Endothelial cell of umbilical vein (primary cell): ENCODE measurements around the gene COPZ2. TPM values are rescaled to one million over a fixed set of nuclear protein-coding genes. Genes with fewer than 3 reads are reported as not detected.

ENCODE experiments used
- BruUV-seq: library from RNA; stranded (reverse); fragments of 400-500 nt; replicated peaks from 2 replicates; lab custom pipeline; 2021; lab: Mats Ljungman, UMichigan
- CTCF ChIA-PET: fragments of 300-600, 350-600 bp; sonication (Branson Sonifier 250); formaldehyde crosslinking; loops from one replicate; lab custom pipeline; 2021; ENCODE audit warnings: antibody characterized with exemption, inconsistent platforms; lab: Charles Lee
- POLR2A ChIA-PET: fragments of 300-600, 350-600 bp; sonication (Branson Sonifier 250); formaldehyde crosslinking; loops from one replicate; lab custom pipeline; 2021; ENCODE audit warnings: antibody characterized with exemption, inconsistent platforms; lab: Charles Lee
- DNase-seq: peaks from one replicate; pipeline ENCODE4 v3.0.0-alpha.2; 2011; ENCODE audit warnings: low read depth, low spot score
- FAIRE-seq: peaks from 2 replicates; lab custom pipeline; 2011; peaks lifted over from hg19 to GRCh38; lab: Jason Lieb, UNC
- H2AFZ ChIP-seq: 2 replicates; pipeline ENCODE4 v1.6.0; 2012; ENCODE audit warnings: low read depth, low read length, control low read depth, inconsistent platforms
- H3K27ac ChIP-seq: 2 replicates; pipeline ENCODE4 v1.5.1; 2011; ENCODE audit warnings: low read depth, mild to moderate bottlenecking, control low read depth, low read length, moderate library complexity; ENCODE audit not compliant: insufficient read depth
- H3K27me3 ChIP-seq, 2 experiments: 2 replicates each; pipeline versions ENCODE4 v1.6.0 to v1.6.1; 2011; ENCODE audit warnings: low read length in 2 of 2, mixed read lengths in 1 of 2; ENCODE audit not compliant: control insufficient read depth in 2 of 2, insufficient read depth in 2 of 2
- H3K36me3 ChIP-seq, 2 experiments: 2 replicates in 1 of 2; 3 replicates in 1 of 2; pipeline ENCODE4 v1.5.1; 2011; ENCODE audit warnings: low read length in 2 of 2, mild to moderate bottlenecking in 1 of 2, moderate library complexity in 1 of 2; ENCODE audit not compliant: control insufficient read depth in 2 of 2, insufficient read depth in 2 of 2; ENCODE audit errors: extremely low read depth in 1 of 2
- H3K4me1 ChIP-seq: 3 replicates; pipeline ENCODE4 v1.5.1; 2011; ENCODE audit warnings: mild to moderate bottlenecking, low read length; ENCODE audit not compliant: control insufficient read depth, insufficient read depth; ENCODE audit errors: extremely low read depth
- H3K4me2 ChIP-seq: 2 replicates; pipeline ENCODE4 v1.6.1; 2011; ENCODE audit warnings: low read length, control low read depth, mixed read lengths; ENCODE audit not compliant: insufficient read depth
- H3K4me3 ChIP-seq, 3 experiments: fragments of 200-600 bp in 1 of 3; sonication (generic), shearing (Covaris generic) in 1 of 3; replicated peaks in 1 of 3; 2 replicates each; pipeline ENCODE4 v1.5.1; 2011 to 2016; ENCODE audit warnings: control low read depth in 3 of 3, low read length in 3 of 3, mild to moderate bottlenecking in 2 of 3, inconsistent platforms in 1 of 3, low read depth in 1 of 3, moderate library complexity in 1 of 3; ENCODE audit not compliant: insufficient read depth in 1 of 3
- H3K79me2 ChIP-seq: 2 replicates; pipeline ENCODE4 v1.6.0; 2012; ENCODE audit warnings: low read length, inconsistent platforms; ENCODE audit not compliant: control insufficient read depth, insufficient read depth
- H3K9ac ChIP-seq: replicated peaks from 2 replicates; pipeline ENCODE3; 2011; ENCODE audit warnings: low read length, control low read depth; ENCODE audit not compliant: insufficient read depth; ENCODE audit errors: extremely low read depth
- H3K9me1 ChIP-seq: replicated peaks from 3 replicates; pipeline ENCODE4 v1.6.0; 2011; ENCODE audit warnings: mild to moderate bottlenecking, low read length; ENCODE audit not compliant: control insufficient read depth, insufficient read depth; ENCODE audit errors: extremely low read depth
- H3K9me3 ChIP-seq: replicated peaks from 2 replicates; pipeline ENCODE4 v1.5.1; 2012; ENCODE audit warnings: low read length, inconsistent platforms; ENCODE audit not compliant: control insufficient read depth, insufficient read depth
- H4K20me1 ChIP-seq: replicated peaks from 2 replicates; pipeline ENCODE3; 2011; ENCODE audit warnings: mild to moderate bottlenecking, low read length; ENCODE audit not compliant: control insufficient read depth, insufficient read depth; ENCODE audit errors: extremely low read depth
- CTCF ChIP-seq, 2 donors: IDR thresholded peaks; 1 replicate in 1 of 2; 2 replicates in 1 of 2; pipeline ENCODE4 v1.5.1; 2011; ENCODE audit warnings: low read length in 2 of 2, mild to moderate bottlenecking in 2 of 2, moderate library complexity in 2 of 2, control low read depth in 1 of 2, inconsistent platforms in 1 of 2, low read depth in 1 of 2; ENCODE audit not compliant: insufficient read depth in 1 of 2; ENCODE audit errors: extremely low read depth in 1 of 2
- FOS ChIP-seq: IDR thresholded peaks from 2 replicates; pipeline ENCODE4 v1.6.1; 2011; ENCODE audit warnings: mild to moderate bottlenecking, low read length, moderate library complexity, borderline replicate concordance; ENCODE audit not compliant: insufficient read depth
- GATA2 ChIP-seq: IDR thresholded peaks from 2 replicates; pipeline ENCODE4 v1.7.0; 2011; ENCODE audit warnings: low read depth, mild to moderate bottlenecking, moderate library complexity, mixed read lengths, low read length; ENCODE audit not compliant: insufficient read length, insufficient read depth
- JUN ChIP-seq: IDR thresholded peaks from 2 replicates; pipeline ENCODE4 v1.6.1; 2011; ENCODE audit warnings: borderline replicate concordance, low read depth; ENCODE audit not compliant: insufficient read length, insufficient read depth
- MAX ChIP-seq: IDR thresholded peaks from 2 replicates; pipeline ENCODE4 v1.6.1; 2011; ENCODE audit not compliant: insufficient read depth, insufficient read length
- MYC ChIP-seq: IDR thresholded peaks from one replicate; pipeline ENCODE4 v1.6.1; 2011; ENCODE audit warnings: mild to moderate bottlenecking, low read depth, low read length
- POLR2A ChIP-seq: IDR thresholded peaks from 2 replicates; pipeline ENCODE4 v1.6.1; 2012; ENCODE audit warnings: low read depth, mild to moderate bottlenecking, control low read depth, low read length
- POLR2AphosphoS5 ChIP-seq: IDR thresholded peaks from 2 replicates; pipeline ENCODE4 v1.6.1; 2012; ENCODE audit warnings: low read depth, mild to moderate bottlenecking, control low read depth, low read length, moderate library complexity; ENCODE audit not compliant: insufficient read depth
- dilution Hi-C: fragments of 300-500 bp; cut with MboI; formaldehyde crosslinking; loops from one replicate; pipeline ENCODE4 v1.15.0; 2019; ENCODE audit warnings: low sequenced_read_pairs; ENCODE audit not compliant: extremely low pct_ligation_motif_present
- intact Hi-C: fragments of 100-400 bp; cut with micrococcal nuclease; formaldehyde crosslinking; loops from one replicate; pipeline ENCODE4 v1.10.0; 2022
- polyA plus RNA-seq, 4 experiments: library from polyadenylated mRNA; depleted of rRNA in 3 of 4; stranded (reverse) in 3 of 4; unstranded in 1 of 4; fragments of >200 nt; gene quantifications; 2 replicates each; pipeline versions ENCODE4 v1.2.1 to v1.2.3, GENCODE V29; 2011 to 2012; ENCODE audit warnings: missing spikeins in 1 of 4
- total RNA-seq: library from RNA; stranded (reverse); gene quantifications from 2 replicates; pipeline ENCODE4 v1.2.3, GENCODE V29; 2021

The COPZ2 gene
- total and polyA plus RNA-seq, 2 donors (not counting 3 experiments of a cell fraction or from before 2014, with no cell fraction given) = 16.3 to 28.1 TPM

- Histone ChIP-seq H3K36me3 (no peaks in the 10 kb centered on the region), H2AFZ (no peak overlapping the region), H3K9me1 (no peaks in the 10 kb centered on the region), H3K4me3 (no peak overlapping the region), H4K20me1 (no peaks in the 10 kb centered on the region), H3K27ac (no peak overlapping the region), H3K27me3 (peaks cover 0 to 2% of the 10 kb centered on the region in 2 experiments), H3K4me2 (no peak overlapping the region), H3K79me2 (no peaks in the 10 kb centered on the region), H3K9ac (no peak overlapping the region), H3K9me3 (no peaks in the 10 kb centered on the region), H3K4me1 (peaks cover 32% of the 10 kb centered on the region)
- ChIA-PET CTCF (interaction anchor here (1.0 kb wide), 1 partner anchor 9 kb away, joined by 3 read pairs; no protein-coding TSS in a partner anchor), POLR2A (interaction anchor here (0.7 kb wide), 1 partner anchor 15 kb away, joined by 3 read pairs; no protein-coding TSS in a partner anchor)
- BruUV-seq = no TSS peak
- no peak for TF ChIP-seq POLR2AphosphoS5
- TF ChIP-seq JUN = no peak
- no peak for TF ChIP-seq MAX
- TF ChIP-seq POLR2A = no peak
- DNase-seq = no peak
- dilution Hi-C loops = no loop called here
- no peak for FAIRE-seq
- intact Hi-C loops = no loop called here
Observed at GRCh38 chr17:48006936-48007709, 30.5 kb downstream of the COPZ2 start.

GRCh38 chr17:48004983-48005382 is 32.6 kb downstream of the COPZ2 start:
- intact Hi-C loops = no loop called here
- Histone ChIP-seq H3K9ac (no peak overlapping the region), H3K9me1 (no peaks in the 10 kb centered on the region), H3K36me3 (no peaks in the 10 kb centered on the region), H3K27me3 (peaks cover 0 to 2% of the 10 kb centered on the region in 2 experiments), H3K4me1 (peaks cover 30% of the 10 kb centered on the region), H3K4me3 (no peak overlapping the region), H3K27ac (no peak overlapping the region), H3K4me2 (no peak overlapping the region), H4K20me1 (no peaks in the 10 kb centered on the region), H3K9me3 (no peaks in the 10 kb centered on the region), H3K79me2 (no peaks in the 10 kb centered on the region), H2AFZ (peak overlapping the region; percentile 67)
- TF ChIP-seq CTCF (IDR thresholded peaks at IDR 0.05; ENCODE audit: extremely low read depth in 1 of 2, insufficient read depth in 1 of 2, low read depth in 1 of 2, low read length in 2 of 2) (no peak), MYC (no peak), POLR2AphosphoS5 (no peak), POLR2A (no peak), GATA2 (no peak), JUN (no peak), FOS (peak; percentile 59)
- DNase-seq = no peak
- FAIRE-seq = peak; percentile 42
- CTCF ChIA-PET = interaction anchor here (1.2 to 4.0 kb wide), 4 partner anchors 9 to 162 kb away, joined by 3 to 20 read pairs (median 4); no protein-coding TSS in a partner anchor
- BruUV-seq = no TSS peak
- dilution Hi-C loops = no loop called here
- POLR2A ChIA-PET = no interaction called here
